Islet of Langerhans (tissue), 1 donor: ENCODE results near the gene SETD4.

Source experiments
- FAIRE-seq: peaks from one replicate; lab custom pipeline; 2011; peaks lifted over from hg19 to GRCh38; lab: Jason Lieb, UNC

The SETD4 gene

DNA sequence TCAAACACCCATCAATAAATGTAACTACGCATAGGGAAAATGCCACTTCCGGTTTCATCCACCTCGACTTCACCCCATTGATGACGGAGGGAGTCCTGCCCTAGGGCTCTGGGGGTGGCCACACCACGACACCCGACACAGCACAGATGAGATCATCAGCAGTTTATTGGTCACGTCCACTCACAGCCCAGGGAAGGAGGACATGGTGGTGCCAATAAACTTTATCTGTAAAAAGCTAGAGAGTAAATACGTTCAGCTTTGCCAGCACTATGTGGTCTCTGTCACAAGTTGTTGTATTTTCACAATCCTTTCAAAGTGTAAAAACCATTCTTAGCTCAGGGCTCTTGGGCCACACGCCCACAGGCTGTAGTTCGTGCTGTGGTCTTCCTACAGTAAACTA, 16.3 kb downstream of the SETD4 start:
- no peak for FAIRE-seq

DNA sequence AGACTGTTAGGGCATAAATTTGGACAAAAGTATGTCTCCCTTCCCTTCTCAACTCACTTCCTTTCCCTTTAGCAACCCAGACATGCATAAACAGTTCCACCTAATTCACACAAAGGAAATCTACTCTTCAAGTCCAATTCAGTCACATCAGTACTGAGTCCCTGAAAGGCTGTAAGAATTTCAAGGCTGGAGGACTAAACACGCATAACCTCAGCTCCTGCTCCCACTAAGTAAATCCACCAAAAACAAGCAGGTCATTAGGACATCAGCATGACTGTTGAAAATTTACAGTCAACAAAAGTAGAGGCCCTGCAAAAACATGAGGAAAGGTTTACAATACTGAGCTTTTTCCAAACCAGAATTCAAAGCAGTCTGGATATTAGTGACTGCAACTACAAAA, 18.4 kb downstream of the SETD4 start:
- no peak for FAIRE-seq

DNA sequence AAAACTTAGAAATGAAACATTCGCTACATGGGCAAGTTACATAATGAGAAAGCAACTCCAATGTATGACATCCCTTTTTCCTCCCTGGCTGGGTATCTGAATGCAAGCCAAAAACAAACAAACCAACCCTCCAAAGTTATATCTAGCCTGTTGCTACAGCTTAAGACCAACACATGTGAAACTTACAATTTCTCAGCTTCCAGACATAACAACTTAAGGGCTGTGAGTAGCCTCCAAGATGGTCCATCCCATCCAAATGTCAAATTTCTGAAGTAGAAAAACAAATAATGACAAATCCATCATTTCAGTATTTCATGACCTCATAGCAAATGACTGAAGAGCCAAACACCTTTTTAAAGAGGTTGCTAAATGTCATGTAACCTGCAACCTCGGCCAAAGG, 19.9 kb downstream of the SETD4 start:
- no peak for FAIRE-seq

- FAIRE-seq = no peak
Measured at GRCh38 chr21:36039861-36040260, 20.5 kb downstream of the SETD4 start.

GRCh38 chr21:36038701-36039497, 21.4 kb downstream of the SETD4 start:
- no peak for FAIRE-seq

DNA sequence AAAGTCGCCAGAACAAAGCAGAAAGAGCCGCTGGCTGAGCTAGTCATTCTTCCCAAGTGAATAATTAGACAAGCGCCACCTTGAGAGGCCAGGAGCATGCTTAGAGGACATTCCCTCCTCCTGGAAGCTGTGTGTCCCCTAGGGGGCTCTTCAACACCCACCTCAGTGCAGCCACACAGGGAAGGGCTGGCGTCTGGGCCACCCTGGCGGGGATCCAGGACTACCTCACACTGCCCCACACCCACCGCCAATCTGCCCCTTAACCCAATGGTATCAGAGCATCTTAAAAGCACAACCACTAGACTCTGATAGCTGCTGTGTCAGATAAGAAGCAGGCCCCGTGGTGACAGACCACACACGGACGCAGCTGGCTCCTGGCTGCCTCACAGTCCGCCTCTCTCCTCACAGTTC, 24.9 kb downstream of the SETD4 start:
- FAIRE-seq = no peak

- FAIRE-seq = no peak
Measured at GRCh38 chr21:36034211-36034913, 26.0 kb downstream of the SETD4 start.

- FAIRE-seq = no peak
Measured at GRCh38 chr21:36032647-36033406, 27.5 kb downstream of the SETD4 start.

DNA sequence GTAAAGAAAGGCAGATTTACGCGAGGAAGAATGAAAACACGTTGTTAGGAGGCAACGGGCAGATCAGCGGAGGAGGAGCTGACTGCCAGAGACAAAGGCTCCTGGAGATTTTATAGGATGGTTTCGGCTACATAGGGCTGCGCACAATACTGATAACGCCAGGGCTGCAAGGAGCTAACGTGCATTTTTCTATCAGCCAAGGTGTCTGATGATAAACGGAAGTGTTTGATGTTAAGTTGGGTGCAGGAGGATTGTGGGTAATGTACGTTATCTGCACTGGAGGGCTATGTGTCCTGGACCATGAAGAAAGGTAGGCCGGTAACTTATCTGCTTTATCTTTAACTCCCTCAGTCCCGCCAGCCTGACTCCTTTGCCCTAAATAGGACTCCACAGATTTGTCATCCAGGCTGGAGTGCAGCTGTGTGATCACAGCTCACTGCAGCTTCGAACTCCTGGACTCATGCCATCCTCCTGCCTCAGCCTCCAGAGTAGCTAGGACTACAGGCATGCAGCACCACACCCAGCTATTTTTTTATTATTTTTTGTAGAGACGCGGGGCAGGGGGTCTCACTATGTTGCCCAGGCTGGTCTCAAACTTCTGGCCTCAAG, 29.6 kb downstream of the SETD4 start:
- no peak for FAIRE-seq

DNA sequence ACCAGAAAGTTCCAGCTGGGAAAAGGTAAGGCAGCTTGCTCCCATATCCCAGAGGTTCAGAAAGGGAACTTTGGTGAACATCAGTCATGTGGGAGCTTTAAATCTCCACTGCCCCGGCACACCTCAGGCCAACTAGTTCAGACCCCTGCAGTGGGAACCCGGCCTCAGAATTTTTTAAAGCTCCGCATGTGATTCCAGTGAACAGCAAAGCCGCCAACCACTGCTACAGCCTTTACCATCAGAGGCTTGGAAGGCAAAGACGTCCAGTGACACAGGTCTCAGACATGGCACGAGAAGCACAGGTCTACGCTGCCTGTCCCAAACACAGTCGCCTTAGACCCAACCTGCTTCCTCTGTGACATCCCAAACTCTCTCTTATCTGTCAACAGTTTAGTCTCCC, 31.0 kb downstream of the SETD4 start:
- FAIRE-seq = no peak

DNA sequence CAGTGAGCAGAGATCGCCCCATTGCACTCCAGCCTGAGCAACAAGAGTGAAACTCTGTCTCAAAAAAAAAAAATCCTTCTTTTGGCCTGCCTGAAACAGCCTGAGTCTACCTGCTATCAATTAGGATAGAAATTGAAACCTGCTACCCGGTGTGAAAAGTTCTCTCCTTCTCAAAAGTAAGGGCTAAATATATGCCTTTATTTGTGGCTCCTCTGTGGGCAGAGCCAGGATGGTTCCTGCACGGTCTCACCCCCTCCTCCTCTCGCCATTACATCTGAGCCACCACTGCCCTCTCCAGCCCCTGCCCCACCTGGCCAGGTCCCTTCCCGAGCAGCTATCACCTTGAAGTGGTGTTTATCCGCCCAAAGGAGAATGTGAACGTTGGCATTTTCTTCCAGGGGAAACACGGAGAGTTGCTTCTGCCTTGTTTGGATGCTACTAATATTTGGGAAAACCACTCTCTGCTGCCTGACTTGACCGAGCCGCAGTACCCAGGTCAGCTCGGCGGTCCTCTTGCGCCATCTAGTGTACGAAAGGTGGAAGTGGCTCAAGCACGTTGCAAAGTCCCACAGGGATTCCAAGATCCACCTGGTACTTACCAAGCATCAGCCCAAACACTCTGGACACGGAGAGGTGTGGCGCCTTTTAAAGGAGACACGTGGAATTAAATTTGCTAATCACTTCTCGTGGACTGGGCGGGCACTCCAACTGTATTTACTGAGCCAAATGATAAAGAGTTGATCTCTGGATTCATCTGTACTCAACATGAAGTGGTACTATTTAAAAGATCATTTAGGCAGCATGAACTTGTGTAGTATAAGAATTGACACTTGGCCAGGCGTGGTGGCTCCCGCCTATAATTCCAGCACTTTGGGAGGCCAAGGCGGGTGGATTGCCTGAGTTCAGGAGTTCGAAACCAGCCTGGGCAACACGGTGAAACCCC, 31.9 kb downstream of the SETD4 start:
- FAIRE-seq = no peak

GRCh38 chr21:36027347-36027746, 33.0 kb downstream of the SETD4 start:
- FAIRE-seq = no peak

DNA sequence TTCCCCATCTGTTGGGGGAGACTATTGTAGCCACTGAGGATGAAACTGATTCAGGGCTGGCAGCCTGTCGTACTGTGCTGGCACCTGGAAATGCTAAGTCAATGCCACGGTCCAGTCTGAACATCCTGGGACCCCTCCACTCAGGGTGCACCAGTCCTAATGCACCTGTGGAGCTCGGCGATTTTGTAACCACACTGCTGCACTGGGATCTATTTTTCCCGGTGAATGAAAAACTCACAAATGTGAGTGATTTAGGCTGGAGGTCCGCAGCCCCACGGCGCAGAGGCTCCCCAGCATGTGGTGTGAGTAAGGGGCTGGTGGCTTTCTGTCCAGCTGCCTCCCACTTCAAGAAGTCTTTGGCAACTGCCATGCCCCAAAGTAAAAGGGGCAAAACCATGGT, 35.5 kb downstream of the SETD4 start:
- FAIRE-seq = no peak

DNA sequence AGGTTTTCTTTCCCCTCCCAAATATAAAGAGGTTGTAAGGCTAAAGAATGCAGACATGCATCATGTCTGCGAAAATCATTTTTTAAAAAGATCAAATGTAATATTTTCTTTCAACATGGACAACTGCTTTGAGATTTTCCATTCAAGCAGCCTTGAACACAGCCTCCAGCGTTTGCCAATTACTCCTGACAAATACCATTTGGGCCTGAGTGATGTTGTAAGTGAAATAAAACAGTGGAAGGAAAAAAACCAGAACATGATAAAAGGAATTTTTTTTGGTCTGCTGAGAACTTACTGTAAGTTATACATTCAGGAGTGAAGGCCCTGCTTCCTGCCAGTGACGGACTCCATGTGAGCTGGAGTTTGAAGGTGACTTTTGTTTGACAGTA, 37.2 kb downstream of the SETD4 start:
- no peak for FAIRE-seq

DNA sequence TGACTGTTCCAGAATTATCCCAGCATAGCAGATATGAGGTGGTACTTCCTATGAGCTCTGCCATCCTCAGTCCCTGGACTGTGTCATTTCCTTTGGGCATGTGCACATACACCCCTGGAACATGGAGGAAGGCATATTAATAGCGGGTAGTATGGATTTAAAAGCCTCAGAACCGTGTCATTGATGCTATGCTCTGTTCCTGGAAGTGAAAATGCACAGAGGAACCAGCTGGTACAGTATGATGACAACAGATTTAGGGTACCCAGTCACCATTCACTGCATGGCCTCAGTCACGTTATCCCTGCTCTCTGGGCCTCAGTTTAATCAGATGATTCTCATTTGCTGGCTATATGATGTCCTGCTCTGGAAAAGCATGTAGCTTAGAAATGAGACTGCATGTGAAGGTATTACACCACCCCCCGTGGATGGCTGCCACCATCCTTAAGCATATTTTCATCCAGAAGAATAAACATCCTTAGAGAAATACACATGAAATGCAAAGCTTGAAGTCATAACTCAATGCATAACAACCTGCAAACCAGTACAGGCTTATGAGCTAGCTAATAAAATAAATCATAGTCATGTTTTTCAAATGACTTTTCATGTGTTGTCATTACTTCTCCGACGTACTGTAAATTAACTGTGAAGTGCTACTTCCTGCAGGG, 37.8 kb downstream of the SETD4 start:
- no peak for FAIRE-seq

GRCh38 chr21:36021251-36021837, 39.0 kb downstream of the SETD4 start:
- no peak for FAIRE-seq

DNA sequence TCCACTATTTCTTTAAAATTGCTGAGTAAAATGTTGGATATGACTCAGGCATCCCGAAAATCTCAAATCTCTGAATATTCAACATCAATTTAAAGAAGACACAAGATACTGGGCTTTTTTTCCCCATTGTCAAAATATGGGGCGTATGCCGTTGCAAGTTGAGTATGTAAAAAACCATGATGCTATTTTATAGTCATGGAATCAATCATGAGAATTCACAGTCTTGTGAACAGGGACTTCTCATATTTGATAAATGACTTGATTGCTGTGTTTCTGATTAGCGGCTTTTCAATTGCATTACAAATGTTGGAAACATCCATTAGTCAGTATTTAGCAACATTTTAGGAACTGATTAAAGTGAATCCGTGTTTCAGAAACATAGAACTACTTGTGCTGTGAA, 45.3 kb downstream of the SETD4 start:
- no peak for FAIRE-seq

DNA sequence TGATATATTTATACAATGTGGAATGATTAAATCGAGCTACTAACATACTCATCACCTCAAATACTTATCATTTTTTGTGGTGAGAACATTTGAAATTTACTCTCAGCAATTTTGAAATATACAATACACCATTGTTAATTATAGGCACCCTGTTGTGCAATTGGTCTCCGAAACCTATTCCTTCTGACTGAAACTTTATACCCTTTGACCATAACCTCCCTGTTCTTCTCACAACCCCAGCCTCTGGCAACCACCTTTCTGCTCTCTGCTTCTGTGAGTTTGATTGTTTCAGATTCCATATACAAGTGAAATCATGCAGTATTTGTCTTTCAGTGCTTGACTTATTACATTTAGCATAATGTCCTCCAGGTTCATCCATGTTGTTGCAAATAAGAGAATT, 49.5 kb downstream of the SETD4 start:
- no peak for FAIRE-seq

DNA sequence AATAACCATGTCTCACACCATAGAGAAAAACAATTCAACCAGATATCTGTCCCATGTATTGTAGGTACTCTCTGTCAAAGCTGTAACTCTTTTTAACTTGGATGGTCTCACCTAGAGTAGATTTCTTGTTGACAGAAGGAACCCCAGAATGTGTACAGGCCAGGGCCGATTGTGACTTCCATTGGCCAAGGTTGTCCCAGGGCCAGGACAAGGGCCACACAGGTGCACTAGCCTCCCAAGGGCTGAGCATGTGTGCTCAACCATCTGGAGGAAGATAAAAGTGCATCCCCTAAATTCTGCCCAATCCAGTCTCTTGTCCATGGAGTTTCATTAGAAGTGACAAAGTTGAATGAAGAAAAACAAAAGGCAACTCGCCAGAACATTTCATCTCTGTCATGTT, 51.8 kb downstream of the SETD4 start:
- no peak for FAIRE-seq

- FAIRE-seq = no peak
Measured at GRCh38 chr21:36005879-36006400, 54.4 kb downstream of the SETD4 start.
